Measurements from ENCODE around the gene TMCO6. TPM values are rescaled to one million over a fixed set of nuclear protein-coding genes. Genes with fewer than 3 reads are reported as not detected.

TMCO6 gene
- total RNA-seq, 1 experiment from 2014 or later: 24.1 TPM

GRCh38 chr5:140608722-140609121 lies 30.5 kb upstream of the TMCO6 start:
- H3K36me3 ChIP-seq (ENCODE audit: insufficient read depth, low read length, poor library complexity, severe bottlenecking): no peaks in the 10 kb centered on the region
- BruUV-seq (replicated peaks): no TSS peak
- no peaks in the 10 kb centered on the region for H3K9me3 ChIP-seq (ENCODE audit: low read depth, low read length, poor library complexity, severe bottlenecking)
- intact Hi-C loops (cut with micrococcal nuclease; ENCODE audit: unreplicated experiment): no loop called here
- no peak for DNase-seq (ENCODE audit: low spot score)
- CTCF ChIA-PET: no interaction called here
- H3K4me1 ChIP-seq (ENCODE audit: insufficient read depth, low read length, poor library complexity, severe bottlenecking): no peaks in the 10 kb centered on the region
- no peak overlapping the region for H3K27ac ChIP-seq (ENCODE audit: low read depth, low read length, poor library complexity, severe bottlenecking)
- no peak overlapping the region for H3K4me3 ChIP-seq (ENCODE audit: low read depth, low read length, poor library complexity, severe bottlenecking)
- POLR2A ChIA-PET (ENCODE audit: low non-redundant PET): no interaction called here
- no peaks in the 10 kb centered on the region for H3K27me3 ChIP-seq (replicated peaks; ENCODE audit: insufficient read depth, low read depth, low read length, poor library complexity)
- no peak for TF ChIP-seq CTCF (conservative IDR thresholded peaks at IDR 0.05; ENCODE audit: low read depth, low read length)
- no peak for TF ChIP-seq EZH2 (IDR thresholded peaks at IDR 0.05; ENCODE audit: borderline replicate concordance, low read depth, low read length, poor library complexity, severe bottlenecking)

- no peak for TF ChIP-seq EZH2 (IDR thresholded peaks at IDR 0.05; ENCODE audit: borderline replicate concordance, low read depth, low read length, poor library complexity, severe bottlenecking)
- no peak for TF ChIP-seq CTCF (conservative IDR thresholded peaks at IDR 0.05; ENCODE audit: low read depth, low read length)
- BruUV-seq (replicated peaks): no TSS peak
- no peak overlapping the region for H3K4me3 ChIP-seq (ENCODE audit: low read depth, low read length, poor library complexity, severe bottlenecking)
- no peak for DNase-seq (ENCODE audit: low spot score)
- no peaks in the 10 kb centered on the region for H3K9me3 ChIP-seq (ENCODE audit: low read depth, low read length, poor library complexity, severe bottlenecking)
- H3K4me1 ChIP-seq (ENCODE audit: insufficient read depth, low read length, poor library complexity, severe bottlenecking): no peaks in the 10 kb centered on the region
- H3K27ac ChIP-seq (ENCODE audit: low read depth, low read length, poor library complexity, severe bottlenecking): no peak overlapping the region
- ChIA-PET CTCF (no interaction called here), POLR2A (ENCODE audit: low non-redundant PET) (no interaction called here)
- no peaks in the 10 kb centered on the region for H3K27me3 ChIP-seq (replicated peaks; ENCODE audit: insufficient read depth, low read depth, low read length, poor library complexity)
- intact Hi-C loops (cut with micrococcal nuclease; ENCODE audit: unreplicated experiment): no loop called here
- no peaks in the 10 kb centered on the region for H3K36me3 ChIP-seq (ENCODE audit: insufficient read depth, low read length, poor library complexity, severe bottlenecking)
Measured at GRCh38 chr5:140609126-140609525, 30.1 kb upstream of the TMCO6 start.

GRCh38 chr5:140611020-140611521 lies 28.2 kb upstream of the TMCO6 start:
- intact Hi-C loops (cut with micrococcal nuclease; ENCODE audit: unreplicated experiment): no loop called here
- ChIA-PET CTCF (interaction anchor here (0.6 kb wide), 1 partner anchor 27 kb away, joined by 4 read pairs; no protein-coding TSS in a partner anchor), POLR2A (ENCODE audit: low non-redundant PET) (no interaction called here)
- Histone ChIP-seq H3K27ac (ENCODE audit: low read depth, low read length, poor library complexity, severe bottlenecking) (no peak overlapping the region), H3K27me3 (replicated peaks; ENCODE audit: insufficient read depth, low read depth, low read length, poor library complexity) (no peaks in the 10 kb centered on the region), H3K36me3 (ENCODE audit: insufficient read depth, low read length, poor library complexity, severe bottlenecking) (no peaks in the 10 kb centered on the region), H3K4me1 (ENCODE audit: insufficient read depth, low read length, poor library complexity, severe bottlenecking) (no peaks in the 10 kb centered on the region), H3K9me3 (ENCODE audit: low read depth, low read length, poor library complexity, severe bottlenecking) (no peaks in the 10 kb centered on the region), H3K4me3 (ENCODE audit: low read depth, low read length, poor library complexity, severe bottlenecking) (no peak overlapping the region)
- no peak for TF ChIP-seq EZH2 (IDR thresholded peaks at IDR 0.05; ENCODE audit: borderline replicate concordance, low read depth, low read length, poor library complexity, severe bottlenecking)
- TF ChIP-seq CTCF (conservative IDR thresholded peaks at IDR 0.05; ENCODE audit: low read depth, low read length): no peak
- DNase-seq (ENCODE audit: low spot score): no peak
- no TSS peak for BruUV-seq (replicated peaks)

Measured in A673 (cell line).